HCEC 1CT (cell line): ENCODE results near the gene CUX1.
"Not testable (repeated sequence)": the region's sequence is repeated elsewhere in the genome, so short reads cannot be mapped to it uniquely, and the experiment has no call there.

Source experiments
- DNase-seq: peaks from one replicate; pipeline ENCODE4 v3.0.0-alpha.2; 2017

CUX1 gene

DNA sequence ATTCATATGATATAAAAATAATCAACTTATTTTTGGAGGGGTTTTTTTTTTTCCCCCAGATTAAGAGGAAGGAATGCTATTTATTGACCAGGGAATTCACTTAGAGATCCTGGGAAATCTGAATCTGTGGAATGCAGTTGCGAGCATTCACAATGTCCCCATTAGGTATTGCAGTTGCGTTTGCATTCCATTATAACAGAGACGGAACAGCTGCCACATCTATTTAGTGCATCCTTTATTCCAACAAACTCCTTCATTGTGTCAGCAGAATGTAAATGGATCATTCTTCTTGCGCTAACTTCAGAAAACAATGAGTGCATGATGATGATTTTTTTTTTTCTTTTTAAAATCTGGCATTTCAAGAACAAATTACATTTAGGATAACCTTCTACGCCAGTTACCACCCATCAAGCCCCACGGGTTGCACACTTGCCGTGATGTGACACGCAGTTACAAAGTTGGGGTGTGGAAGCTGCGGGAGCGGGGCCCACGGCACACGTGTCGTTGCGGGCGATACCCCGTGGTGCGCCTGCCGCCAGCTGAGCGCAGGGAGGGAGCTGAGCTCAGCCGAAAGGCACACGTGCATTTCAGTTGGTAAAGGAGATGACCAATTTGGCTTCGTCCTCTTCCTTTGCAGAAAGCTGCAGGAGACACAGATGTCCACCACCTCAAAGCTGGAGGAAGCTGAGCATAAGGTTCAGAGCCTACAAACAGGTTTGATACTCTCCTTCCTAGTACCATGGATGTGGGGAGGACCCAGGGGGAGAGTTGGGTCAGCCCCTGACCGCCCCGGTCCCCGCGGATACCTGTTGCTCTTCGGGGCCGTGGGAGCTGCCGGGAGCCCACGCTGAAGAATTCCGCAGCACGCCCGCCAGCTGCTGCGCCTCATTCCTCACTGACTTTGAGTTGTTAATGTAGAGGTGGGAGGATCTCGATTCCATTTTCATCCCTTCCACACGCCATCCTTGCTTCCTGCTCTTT is 293.9 kb downstream of the CUX1 start:
- no peak for DNase-seq

DNA sequence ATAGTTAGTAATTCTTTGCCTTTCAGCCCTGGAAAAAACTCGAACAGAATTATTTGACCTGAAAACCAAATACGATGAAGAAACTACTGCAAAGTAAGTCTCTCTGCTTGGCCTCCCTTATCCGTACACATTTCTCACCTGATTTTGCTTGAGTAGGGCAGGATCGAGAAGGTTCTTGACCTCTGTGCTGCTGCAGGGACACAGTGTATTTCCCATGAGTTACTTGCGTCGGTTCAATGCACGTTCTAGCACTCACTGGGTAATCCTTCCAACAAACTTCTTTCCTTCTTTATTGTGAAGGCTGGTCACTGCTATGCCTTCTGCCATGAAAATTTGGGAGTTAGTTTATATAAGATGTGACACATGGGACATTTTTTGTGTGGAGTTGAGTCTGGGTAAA is 297.8 kb downstream of the CUX1 start:
- DNase-seq = no peak

DNA sequence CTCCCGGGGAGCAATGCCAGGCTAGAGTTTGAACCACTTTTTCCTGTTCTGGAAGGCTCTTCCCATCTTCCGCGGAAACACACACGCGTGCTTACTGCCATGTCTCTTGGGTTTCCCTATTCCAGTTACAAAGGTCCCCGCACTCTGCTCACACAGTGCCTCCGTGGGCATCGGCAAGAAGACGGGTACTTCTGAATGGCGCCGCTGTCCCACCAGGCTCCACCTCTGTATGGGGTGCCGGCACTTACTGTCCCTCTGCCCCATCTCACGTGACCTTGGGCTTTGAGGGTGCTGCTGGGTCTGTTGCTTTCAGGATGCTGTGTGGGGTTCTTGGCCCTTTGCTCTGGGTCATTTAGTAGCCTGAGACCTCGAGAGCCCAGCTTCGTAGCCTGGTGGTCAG is 298.5 kb downstream of the CUX1 start:
- DNase-seq = no peak

DNA sequence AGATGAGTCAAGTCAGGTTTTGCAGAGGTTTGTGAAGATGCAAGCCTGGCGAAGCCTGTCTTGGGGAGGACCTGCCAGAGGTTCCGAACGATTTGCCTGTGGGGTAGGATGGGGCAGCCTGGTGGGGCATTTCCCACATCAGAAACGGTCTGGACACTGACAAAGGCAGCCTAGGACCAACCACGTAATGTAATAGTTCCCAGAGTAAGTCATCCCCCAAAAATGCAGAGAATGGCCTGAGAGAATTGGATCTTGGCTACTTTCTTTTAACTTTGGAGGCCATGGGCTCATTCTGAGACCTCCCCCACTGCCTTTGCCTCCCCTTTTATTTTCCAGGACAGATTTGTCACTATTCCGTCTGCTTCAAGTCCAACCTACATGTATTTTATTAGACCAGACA is 300.3 kb downstream of the CUX1 start:
- peak; percentile 66 for DNase-seq

DNA sequence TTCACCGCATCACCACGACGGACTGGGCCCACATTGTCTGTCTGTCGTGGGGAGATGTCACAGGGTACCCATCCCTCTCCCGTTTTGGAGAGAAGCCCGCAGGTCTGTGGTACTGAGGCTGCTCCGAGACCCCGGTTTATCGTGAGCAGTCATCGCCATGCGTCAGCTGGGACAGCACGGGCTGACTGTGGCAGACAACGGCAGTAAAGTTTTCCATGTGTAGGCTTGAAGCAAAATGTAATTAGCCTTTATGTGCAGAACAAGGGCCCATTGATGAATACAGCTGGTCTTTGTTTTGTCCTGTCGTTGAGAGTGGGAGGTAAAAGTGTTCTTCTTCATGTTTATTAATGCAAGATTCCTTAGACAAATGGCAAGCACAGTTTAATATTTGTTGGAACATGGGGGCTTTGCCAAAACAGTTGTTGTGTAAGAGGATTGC is 301.8 kb downstream of the CUX1 start:
- DNase-seq = no peak

DNA sequence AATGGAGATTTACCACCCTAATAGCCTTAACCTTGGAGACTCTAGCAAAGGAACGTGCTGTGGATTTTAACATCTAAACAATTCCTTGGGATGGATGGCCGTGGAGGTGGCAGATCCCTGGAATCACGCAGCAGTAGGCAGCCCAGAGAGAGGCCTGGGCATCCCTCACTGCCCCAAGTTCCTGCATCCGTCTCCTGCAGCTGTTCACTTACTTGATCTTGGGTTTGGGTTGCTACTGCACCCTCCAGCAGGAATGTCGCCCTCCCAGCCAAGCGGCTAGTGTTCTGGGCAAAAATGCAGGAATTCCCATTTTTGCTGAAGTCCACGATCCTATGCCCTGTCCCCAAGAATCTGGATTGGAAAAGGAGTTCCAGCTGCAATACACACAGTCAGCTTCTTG is 302.5 kb downstream of the CUX1 start:
- no peak for DNase-seq

DNA sequence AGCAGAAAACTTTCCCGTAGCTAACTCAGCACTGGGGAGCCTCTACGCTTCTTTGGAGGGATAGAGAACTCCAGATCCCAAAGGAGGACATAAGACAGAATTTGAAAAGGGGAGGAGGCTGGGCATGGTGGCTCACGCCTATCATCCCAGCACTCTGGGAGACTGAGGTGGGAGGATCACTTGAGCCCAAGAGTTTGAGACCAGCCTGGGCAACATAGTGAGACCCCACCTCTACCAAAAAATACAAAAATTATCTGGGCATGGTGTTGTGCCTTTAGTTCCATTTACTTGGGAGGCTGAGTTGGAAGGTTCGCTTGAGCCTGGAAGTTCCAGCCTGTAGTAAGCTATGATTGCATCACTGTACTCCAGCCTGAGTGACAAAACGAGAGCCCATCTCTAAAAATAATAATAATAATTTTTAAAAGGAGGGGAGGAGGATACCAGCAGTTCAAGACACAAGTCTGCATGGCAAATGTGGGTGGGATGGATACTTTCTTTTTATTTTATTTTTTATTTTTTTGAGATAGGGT is 303.3 kb downstream of the CUX1 start:
- DNase-seq = no peak

DNA sequence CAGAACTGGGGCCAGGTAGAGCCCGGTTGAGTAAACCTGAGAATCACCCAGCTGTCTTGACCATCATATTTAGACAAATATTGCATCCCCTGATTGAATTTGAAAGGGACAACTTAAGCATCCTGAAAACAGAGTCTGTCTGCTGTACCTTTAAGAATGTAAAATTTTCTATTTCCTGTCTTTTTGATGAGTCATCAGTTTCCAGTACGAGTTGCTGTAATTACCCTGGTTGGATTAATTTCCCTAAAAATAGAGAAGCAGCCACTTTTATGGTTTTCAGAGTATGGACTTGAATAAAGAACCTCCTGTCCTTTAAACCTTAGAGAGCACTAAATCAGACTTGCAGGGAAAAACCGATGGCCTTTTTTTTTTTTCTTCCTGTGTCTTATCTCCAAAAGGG is 304.6 kb downstream of the CUX1 start:
- peak; percentile 68 for DNase-seq

DNA sequence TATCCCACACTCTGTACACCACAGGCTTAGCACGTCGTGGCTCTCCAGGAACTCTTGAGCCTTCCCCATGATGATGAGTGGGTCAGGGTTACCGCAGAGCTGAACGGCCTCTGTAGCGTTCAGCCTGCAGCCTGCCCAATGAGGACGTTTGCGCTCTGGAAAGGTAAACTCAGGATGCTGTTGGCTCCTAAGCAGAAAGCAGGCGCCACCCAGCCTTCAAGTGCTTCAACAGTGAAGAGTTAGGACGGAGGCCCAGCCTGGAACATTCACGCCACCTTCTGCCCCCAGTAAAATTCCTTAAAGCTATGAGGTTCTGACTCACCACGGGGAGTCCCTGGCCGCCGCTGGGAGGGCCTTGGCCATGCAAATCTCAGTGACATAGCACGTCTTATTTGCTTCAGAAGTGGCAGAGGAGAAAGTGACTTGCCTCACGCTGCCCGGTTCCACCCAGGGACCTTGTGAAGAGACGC is 307.7 kb downstream of the CUX1 start:
- DNase-seq = peak; percentile 81

DNA sequence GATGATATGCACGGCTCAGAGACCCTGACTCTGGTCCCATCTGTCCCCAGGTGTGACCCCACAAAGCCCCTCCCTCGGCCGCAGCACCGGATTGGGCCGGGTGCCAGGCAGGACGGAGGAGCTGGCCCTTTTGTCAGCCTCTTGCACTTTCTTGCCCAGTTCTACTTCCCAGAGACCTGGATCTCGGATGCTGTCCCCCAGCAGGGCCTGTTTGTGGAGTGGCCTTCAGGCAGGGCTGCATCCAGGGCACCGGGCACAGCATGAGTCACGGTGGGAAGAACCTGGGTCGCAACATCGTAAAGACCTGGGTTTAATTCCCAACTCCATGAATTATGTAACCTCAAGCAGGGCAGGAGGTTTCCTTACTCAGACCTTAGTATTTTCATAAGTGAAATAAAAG is 310.9 kb downstream of the CUX1 start:
- DNase-seq = no peak

DNA sequence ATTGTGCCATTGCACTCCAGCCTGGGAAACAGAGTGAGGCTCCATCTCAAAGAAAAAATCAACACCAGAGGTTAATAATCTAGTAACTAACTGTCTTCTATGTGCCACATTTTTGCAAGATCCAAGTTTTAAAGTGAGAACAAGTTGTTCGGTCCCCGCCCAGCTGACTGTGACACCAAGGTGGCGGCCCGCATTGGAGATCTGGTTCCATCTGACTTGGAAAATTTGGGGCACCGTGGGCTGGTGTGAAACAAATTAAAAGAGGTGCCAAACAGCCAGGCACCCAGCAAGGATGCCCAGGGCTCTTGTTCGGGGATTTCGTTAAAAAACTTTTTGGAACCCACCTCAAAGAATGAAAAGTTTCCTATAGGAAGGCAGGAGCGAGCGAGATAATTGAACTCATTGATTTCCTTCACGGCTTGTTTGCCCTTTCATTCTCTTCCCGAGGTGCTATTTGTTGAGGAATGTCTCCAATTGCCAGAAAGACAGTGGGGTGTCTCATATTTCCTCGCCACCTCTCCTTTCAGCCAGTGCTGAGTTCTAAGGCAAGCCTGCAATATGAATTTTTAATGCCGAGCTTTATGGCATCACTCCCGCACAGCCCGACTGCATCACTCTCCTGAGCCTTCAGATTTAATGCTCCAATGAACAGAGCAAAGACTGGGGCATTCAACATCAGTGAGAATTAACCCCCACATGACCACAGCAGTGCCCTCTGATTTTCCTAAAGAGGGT is 312.4 kb downstream of the CUX1 start:
- no peak for DNase-seq

DNA sequence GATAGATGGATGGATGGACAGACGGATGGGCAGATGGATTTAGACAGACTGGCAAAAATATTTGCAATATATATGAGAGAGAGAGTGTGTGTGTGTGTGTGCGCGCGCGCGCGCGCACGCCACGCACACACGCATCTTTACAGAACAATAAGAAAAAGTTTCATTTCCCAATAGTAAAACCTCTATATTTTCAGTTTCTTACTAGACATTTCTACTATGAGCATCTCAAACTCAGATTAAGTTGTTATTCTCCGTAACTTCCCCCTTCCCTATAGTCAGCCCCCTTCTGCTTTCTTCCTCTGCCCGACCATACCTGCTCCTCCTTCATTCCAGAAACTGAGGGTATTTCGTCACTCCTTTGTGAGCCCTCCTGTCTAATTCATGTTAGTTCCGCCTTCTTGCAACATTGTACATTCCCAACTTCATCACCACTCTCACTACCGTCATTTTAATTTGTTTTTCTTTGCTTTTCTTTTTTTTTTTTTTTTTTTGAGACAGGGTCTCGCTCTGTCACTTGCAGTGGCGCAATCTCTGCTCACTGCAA is 314.9 kb downstream of the CUX1 start:
- no peak for DNase-seq

DNA sequence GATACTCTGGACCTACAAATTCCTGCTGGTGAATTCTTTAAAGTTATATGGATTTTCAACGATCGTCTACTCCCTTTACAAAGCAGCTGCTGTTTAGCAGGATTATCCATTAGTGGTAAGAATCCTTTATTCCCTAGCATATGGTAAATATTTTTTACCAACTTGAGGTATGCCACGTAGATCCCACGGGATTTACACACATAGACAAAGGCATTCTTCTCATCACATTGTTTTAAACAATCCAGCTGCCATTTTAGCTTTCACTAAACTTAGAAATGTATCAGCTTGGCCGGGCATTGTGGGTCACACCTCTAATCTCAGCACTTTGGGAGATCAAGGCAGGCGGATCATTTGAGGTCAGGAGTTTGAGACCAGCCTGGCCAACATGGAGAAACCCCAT is 321.2 kb downstream of the CUX1 start:
- no peak for DNase-seq

DNA sequence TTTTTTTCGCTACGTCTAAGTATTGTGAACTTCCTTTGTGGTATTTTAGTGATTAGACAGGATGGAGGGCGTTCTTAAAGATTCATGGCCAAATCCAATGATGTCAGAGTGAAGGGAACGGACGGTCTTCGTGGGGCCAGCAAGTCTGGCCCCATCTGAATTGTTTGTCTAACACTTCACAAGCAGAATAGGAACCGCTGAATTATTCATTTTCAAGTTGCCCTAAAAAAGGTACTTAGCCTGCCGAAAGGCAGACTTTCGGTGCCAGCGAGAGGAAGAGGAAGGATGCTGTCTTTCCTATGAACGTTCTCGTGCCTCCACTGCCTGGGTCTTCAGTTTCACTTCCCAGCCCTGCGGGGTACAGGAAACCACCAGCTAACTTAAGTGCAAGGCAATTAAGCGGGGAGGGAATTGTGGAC is 323.5 kb downstream of the CUX1 start:
- no peak for DNase-seq

DNA sequence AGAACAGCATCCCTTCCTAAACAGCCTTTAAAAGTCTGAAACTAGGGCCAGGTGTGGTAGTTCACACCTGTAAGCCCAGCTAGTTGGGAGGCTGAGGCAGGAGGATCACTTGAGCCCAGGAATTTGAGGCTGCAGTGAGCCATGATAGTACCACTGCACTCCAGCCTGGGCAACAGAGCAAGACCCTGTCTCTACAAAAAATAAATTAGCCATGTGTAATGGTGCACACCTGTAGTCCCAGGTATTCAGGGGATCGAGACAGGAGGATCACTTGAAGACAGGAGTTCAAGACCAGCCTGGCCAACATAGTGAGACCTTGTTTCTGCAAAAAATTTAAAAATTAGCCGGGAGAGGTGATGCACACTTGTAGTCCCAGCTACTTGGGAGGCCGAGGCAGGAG is 325.0 kb downstream of the CUX1 start:
- not testable (repeated sequence) for DNase-seq

DNA sequence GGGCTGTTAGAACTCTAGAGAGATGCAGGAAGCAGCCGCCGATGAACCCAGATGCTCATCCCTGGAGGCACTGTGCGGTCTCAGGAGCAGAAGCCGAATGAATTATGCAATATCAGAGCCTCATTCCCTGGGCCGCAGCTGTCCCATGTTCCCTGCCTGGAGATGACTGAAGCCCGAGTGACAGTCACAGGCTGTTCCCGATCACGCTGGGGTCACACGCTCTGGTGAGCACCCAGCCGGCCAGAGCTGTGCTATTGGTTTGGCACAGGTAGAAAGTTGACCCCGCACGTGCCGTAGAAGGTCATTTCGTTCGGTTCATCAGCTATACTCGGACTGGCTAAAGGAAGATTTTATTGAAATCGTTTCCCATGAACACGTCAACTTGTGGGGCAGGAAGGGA is 328.7 kb downstream of the CUX1 start:
- DNase-seq = no peak

DNA sequence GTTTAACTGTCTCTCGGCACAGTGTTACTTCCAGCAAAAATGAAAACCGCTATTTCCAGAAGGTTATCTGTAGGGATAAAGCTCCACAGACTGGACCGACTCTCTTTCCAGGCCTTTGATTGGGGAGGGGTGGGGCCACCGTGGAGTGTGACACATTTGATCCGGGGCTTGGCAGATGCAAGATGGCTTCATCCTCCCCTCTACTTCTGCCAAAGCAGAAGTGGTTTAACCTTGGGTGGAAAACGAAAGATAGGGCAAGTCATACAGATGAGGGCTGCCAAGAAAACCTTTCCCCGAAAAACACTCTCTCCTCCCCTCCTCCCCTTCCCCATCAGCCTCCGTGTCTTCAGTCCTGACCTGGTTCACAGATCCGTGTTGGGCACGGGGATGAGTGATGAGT is 329.6 kb downstream of the CUX1 start:
- DNase-seq = no peak

DNA sequence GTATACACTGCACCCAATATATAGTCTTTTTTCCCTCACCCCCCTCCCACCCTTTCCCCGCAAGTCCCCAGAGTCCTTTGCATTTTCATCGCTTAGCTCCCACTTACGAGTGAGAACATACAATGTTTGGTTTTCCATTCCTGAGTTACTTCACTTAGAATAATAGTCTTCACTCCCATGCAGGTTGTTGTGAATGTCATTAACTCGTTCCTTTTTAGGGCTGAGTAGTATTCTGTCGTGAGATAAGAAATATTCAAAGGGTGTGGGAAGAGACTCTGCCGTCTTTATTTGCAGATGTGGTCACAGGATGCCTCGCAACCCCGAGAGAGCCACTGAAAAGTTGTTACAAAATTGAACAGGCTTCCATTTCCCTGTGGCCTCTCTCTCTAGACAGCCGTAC is 331.4 kb downstream of the CUX1 start:
- no peak for DNase-seq

DNA sequence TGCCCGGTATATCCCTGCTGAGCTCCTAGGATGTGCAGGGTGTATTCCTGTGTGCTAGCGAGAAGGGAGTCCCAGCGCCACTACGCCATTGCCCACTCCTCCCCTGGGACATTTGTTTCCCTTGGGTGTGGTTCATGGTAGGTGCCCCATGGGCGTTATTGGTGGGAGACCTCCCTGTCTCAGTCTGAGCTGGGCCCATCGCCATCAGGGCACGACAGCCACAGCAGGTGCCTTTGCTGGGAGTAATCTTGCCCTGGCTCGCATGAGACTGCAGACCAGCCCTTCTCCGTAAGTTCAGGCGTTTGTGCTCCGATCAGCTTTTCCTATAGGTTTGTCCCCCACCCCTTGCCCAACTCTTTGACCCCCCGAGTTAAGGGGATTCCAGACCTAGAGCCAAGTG is 332.0 kb downstream of the CUX1 start:
- no peak for DNase-seq

DNA sequence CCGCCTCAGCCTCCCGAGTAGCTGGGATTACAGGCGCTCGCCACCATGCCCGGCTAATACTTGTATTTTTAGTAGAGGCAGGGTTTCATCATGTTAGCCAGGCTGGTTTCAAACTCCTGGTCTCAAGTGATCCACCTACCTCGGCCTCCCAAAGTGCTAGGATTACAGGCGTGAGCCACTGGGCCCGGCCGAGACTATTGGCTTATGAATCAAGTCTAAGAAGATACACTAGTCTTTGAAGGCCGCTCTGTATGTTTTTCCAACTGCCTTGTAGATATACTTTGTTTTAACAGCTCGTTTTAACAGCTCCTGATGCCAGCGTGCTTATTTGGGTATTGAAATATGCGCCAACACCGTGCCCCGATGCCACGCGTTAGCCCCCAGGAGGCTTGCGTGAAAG is 332.8 kb downstream of the CUX1 start:
- DNase-seq = no peak

DNA sequence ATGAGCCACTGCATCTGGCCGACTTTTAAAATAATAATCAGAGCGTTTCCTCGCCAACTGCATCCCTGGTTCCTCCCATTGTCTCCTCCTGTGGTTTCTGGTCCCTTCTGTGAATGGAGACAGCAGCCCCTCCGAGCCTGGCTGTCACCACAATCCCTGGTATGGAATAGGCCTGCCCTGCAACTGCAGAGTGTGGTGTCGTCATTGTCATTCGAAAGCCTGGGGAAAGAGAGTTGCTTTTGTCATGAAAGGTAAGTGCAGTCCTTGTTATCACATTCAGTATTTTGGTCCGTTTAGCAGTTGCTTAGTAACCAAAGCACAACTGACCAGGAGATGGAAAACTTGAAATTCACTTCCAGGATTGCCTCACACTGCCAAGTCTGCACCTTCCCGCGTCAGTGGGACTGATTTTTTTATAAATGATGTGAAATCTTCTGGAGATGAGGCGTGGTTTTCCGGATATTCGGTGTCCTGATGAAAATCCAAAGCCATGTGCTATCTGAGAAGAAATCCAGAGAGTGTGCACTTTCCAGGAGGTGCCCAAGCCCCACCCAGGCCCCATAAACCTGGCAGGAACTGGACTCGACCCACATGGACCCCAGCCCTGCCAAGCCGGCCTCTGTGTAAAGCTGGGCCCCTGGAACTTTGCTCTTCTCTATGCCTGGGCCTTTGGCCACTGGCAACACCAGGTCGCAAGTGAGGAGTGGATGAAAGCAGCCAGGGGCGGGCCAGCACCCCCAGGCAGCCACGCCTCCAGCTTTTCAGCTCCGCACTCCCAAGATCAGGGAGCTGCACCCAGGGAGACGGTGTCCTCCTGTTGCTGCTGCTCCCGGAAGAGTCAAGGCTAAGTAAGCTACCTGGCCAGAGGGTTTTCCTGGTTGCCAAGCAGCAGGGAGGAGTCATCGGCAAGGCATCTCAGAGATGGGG is 335.5 kb downstream of the CUX1 start:
- no peak for DNase-seq

DNA sequence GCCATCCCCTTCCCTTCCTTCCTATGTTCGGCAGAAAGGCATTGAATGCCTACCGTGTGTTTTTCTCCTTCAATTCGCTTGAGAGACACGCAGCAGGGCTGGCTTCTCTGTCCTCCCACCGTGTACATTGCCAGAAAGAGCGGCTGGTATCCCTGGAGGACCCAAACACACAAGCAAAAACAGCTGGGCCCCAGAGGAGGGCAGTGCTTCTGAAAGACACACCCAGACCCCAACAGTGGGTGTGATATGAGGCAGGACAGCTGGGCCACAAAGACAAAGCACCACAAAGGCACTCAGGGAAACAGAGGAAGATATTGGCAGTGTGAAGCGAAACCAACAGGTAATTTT is 336.1 kb downstream of the CUX1 start:
- no peak for DNase-seq
